Measurements from ENCODE around the gene NDUFS7. TPM values are rescaled to one million over a fixed set of nuclear protein-coding genes. Genes with fewer than 3 reads are reported as not detected.

The NDUFS7 gene
- total and polyA plus RNA-seq, 2 experiments from 2014 or later = 264 to 455 TPM

DNA sequence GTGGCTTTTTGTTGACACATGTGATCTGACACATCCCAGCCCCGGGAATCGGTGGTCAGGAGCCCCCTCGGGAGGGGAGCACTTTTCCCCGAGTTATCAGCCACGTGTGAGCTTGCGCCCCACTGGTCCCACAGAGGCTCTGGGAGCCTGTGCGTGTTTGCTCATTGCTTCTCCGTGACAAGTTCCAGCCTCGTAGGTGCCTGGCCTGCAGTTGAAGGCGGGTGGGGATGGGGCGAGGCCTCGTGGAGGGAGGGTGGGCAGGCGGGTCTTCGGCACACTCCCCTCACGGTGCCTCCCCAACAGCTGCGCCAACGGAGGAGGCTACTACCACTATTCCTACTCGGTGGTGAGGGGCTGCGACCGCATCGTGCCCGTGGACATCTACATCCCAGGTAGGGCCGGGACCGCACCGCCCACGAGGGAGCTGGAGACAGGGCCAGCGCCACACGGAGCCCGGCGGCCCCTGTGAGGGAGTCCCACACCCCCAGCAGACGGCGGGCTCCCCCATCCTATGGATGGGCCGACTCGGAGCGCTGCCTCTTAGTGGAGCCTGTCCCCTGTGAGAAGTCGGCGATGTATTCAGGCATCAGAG lies 9.3 kb downstream of the NDUFS7 start:
- H3K36me3 ChIP-seq = peaks cover 25% of the 10 kb centered on the region
- no peak for TF ChIP-seq CTCF (IDR thresholded peaks at IDR 0.05; ENCODE audit: low read depth, low read length)
- DNase-seq (ENCODE audit: low read depth in 1 of 2, low spot score in 1 of 2) = no peak
- H3K4me3 ChIP-seq = no peak overlapping the region
- no peaks in the 10 kb centered on the region for H3K9me3 ChIP-seq (ENCODE audit: low read depth)
- no peaks in the 10 kb centered on the region for H3K4me1 ChIP-seq (ENCODE audit: low read depth)
- H3K27ac ChIP-seq = no peak overlapping the region
- no peaks in the 10 kb centered on the region for H3K27me3 ChIP-seq

DNA sequence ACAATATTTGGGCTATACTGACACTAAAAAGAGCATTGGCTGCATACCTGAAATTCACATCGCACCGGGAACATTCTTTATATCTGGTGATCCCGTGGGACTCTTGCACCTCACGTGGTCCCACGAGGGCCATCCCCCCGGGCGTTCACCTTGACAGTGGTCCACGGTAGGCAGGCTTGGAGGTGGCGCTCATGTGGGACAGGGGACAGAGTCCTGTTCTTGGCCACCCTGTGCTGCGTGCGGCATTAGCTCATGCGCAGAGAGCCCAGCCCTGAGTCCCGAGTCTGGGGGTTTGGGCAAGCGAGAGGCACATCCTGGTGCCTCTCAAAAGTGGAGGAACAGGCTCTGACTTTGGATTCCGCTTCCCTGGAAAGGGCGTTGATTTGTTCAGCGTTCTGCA lies 10.1 kb downstream of the NDUFS7 start:
- no peaks in the 10 kb centered on the region for H3K4me1 ChIP-seq (ENCODE audit: low read depth)
- H3K27me3 ChIP-seq = no peaks in the 10 kb centered on the region
- no peak for DNase-seq (ENCODE audit: low read depth in 1 of 2, low spot score in 1 of 2)
- H3K27ac ChIP-seq = no peak overlapping the region
- no peaks in the 10 kb centered on the region for H3K9me3 ChIP-seq (ENCODE audit: low read depth)
- H3K36me3 ChIP-seq = peaks cover 24% of the 10 kb centered on the region
- TF ChIP-seq CTCF (IDR thresholded peaks at IDR 0.05; ENCODE audit: low read depth, low read length) = no peak
- H3K4me3 ChIP-seq = no peak overlapping the region

GRCh38 chr19:1394252-1395193 lies 10.8 kb downstream of the NDUFS7 start:
- Histone ChIP-seq H3K27me3 (no peaks in the 10 kb centered on the region), H3K4me1 (ENCODE audit: low read depth) (no peaks in the 10 kb centered on the region), H3K9me3 (ENCODE audit: low read depth) (no peaks in the 10 kb centered on the region), H3K4me3 (no peak overlapping the region), H3K27ac (peak overlapping the region; percentile 23), H3K36me3 (peaks cover 19% of the 10 kb centered on the region)
- no peak for DNase-seq (ENCODE audit: low read depth in 1 of 2, low spot score in 1 of 2)
- TF ChIP-seq CTCF (IDR thresholded peaks at IDR 0.05; ENCODE audit: low read depth, low read length) = no peak

DNA sequence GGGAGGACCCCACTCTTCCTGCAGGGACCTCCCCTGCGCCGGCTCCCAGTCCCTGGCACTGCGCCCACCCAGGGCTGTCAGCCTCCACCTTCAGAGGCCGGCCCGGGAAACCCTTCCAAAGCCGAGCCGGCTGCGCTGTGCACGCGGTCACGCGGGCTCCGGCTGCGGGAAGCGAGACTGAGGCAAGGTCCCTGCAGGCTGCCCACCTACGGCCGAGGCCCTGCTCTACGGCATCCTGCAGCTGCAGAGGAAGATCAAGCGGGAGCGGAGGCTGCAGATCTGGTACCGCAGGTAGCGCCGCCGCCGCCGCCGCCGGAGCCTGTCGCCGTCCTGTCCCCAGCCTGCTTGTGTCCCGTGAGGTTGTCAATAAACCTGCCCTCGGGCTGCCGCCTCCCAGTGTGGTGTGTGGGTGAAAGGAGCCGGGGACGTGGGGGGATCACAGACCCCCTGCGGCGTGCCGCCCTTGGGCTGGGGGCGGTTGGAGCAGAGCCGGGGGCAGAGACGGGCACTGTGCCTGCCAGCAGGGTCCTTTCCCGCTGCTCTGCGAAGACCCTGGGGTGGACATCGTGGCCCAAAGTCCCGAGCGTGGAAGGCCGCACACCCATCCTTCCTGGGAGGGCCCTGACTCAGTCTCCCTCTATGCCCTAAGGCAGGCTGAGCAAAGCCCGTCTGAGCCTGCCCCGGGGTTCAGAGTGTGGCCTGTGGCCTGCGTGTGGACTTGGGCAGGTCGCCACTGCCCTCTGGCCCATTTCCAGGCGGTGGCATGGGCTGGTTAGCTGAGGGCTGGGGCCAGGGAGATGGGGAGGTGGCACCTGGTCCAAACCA lies 11.7 kb downstream of the NDUFS7 start:
- Histone ChIP-seq H3K4me1 (ENCODE audit: low read depth) (peaks cover 3% of the 10 kb centered on the region), H3K9me3 (ENCODE audit: low read depth) (no peaks in the 10 kb centered on the region), H3K27me3 (no peaks in the 10 kb centered on the region), H3K36me3 (peaks cover 19% of the 10 kb centered on the region), H3K4me3 (no peak overlapping the region), H3K27ac (peak overlapping the region; percentile 39)
- no peak for TF ChIP-seq CTCF (IDR thresholded peaks at IDR 0.05; ENCODE audit: low read depth, low read length)
- DNase-seq (ENCODE audit: low read depth in 1 of 2, low spot score in 1 of 2) = no peak

DNA sequence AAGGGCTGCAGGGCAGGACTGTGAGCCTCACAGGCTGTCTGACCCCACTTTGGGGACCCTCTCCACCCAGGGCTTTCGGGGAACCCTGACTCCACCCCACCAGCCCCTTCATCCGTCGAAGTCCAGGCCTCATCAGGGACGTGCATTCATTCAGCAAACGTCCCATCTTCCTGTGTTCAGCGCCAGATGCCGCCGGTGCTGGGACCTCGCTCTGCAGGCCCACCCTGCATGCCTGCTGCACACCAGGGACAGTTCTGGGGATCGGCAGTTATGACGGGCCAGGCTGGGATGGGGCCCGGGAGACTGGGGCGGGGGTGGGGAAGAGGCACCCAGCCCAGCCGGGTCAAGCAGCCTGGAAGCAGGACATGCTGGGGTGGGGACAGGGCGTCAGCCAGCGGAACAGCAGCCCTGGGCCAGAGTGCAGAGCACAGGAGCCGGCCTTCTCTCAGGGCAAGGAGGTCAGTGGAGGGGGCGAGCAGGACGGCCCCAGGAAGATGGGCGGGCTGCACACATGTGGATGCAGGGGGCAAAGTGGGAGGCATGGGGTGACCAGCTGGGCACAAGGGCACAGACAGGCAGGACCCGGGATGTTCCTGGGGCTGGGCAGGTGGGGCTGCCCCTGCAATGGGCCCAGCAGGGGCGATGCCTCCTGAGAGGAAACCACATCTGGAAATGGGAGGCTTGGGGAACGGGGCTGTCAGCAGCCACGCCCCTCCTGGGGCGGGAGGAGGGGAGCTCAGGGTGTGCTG lies 12.5 kb downstream of the NDUFS7 start:
- H3K27ac ChIP-seq = peak overlapping the region; percentile 39
- TF ChIP-seq CTCF (IDR thresholded peaks at IDR 0.05; ENCODE audit: low read depth, low read length) = no peak
- peaks cover 5% of the 10 kb centered on the region for H3K4me1 ChIP-seq (ENCODE audit: low read depth)
- H3K4me3 ChIP-seq = no peak overlapping the region
- no peak for DNase-seq (ENCODE audit: low read depth in 1 of 2, low spot score in 1 of 2)
- no peaks in the 10 kb centered on the region for H3K27me3 ChIP-seq
- H3K9me3 ChIP-seq (ENCODE audit: low read depth) = no peaks in the 10 kb centered on the region
- peaks cover 15% of the 10 kb centered on the region for H3K36me3 ChIP-seq
